Lower lobe of right lung (tissue), 2 donors: Measurements from ENCODE around the gene MYOM3. TPM values are rescaled to one million over a fixed set of nuclear protein-coding genes. Genes with fewer than 3 reads are reported as not detected.

ENCODE experiments used
- ATAC-seq, 2 donors: fragments of 200-7000 bp; cut with Tn5 transposase; one replicate each; pipeline ENCODE4 v1.9.1; 2020 to 2022; ENCODE audit warnings: mild to moderate bottlenecking in 2 of 2, moderate library complexity in 2 of 2
- DNase-seq: peaks from one replicate; pipeline ENCODE4 v3.0.0-alpha.2; 2020
- H3K27ac ChIP-seq: fragments of 200-600 bp; one replicate; pipeline ENCODE4 v1.8.0; 2022
- H3K27me3 ChIP-seq: fragments of 200-600 bp; one replicate; pipeline ENCODE4 v1.8.0; 2022; ENCODE audit warnings: low read depth
- H3K36me3 ChIP-seq: fragments of 200-600 bp; one replicate; pipeline ENCODE4 v1.8.0; 2022; ENCODE audit warnings: mild to moderate bottlenecking
- H3K4me1 ChIP-seq: fragments of 200-600 bp; one replicate; pipeline ENCODE4 v1.8.0; 2022
- H3K4me3 ChIP-seq: fragments of 200-600 bp; one replicate; pipeline ENCODE4 v1.8.0; 2022; ENCODE audit warnings: mild to moderate bottlenecking
- H3K9me3 ChIP-seq: fragments of 200-600 bp; one replicate; pipeline ENCODE4 v1.8.0; 2022
- intact Hi-C: fragments of 100-400 bp; cut with DNase I; formaldehyde crosslinking; loops from one replicate; pipeline ENCODE4 v1.11.0; 2022
- total RNA-seq: library from RNA; stranded (reverse); fragmentation: NEBNext Ultra II Directional; extraction: Animal tissue kit (Norgen Biotek cat#: 25700); gene quantifications from one replicate; pipeline ENCODE4 v1.2.1, GENCODE V29; 2021
- TF ChIP-seq, protein P1 (sequence below): fragments of 200-600 bp; IDR thresholded peaks from one replicate; pipeline ENCODE4 v1.8.0; 2022; ENCODE audit warnings: antibody characterized with exemption, mild to moderate bottlenecking
- donor health status: DM: no; HTN: yes; CAD: no; lungs with severe emphysema.

MYOM3 gene
- total RNA-seq, 1 donor from 2014 or later = 0.15 TPM

DNA sequence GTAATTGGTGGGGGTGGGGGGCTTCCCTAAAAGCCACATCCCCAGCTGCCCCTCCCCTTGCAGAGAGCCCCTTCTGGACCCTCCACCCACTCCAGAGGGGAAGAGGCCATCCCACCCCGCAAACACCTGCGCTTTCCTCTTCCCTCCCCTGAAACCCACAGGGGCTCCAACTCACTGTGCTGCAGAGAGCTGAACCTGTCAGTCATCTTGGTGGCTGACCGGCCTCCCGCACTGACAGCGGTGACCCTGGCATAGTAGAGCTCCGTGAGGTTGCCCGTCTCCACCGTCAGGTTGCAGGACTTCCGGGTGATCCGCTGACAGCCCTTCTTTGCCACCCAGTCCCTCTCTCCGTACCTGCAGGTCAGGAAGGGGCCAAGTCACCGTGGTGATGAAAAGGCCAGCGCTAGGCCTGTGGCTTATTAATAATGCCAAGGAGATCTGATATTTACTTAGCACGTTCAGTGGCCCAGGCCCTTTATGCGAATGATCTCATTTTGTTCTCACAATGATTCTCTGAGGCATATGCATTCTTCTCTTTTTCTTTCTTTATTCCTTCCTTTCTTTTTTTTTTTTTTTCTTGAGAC is 25.1 kb upstream of the MYOM3 start:
- H3K4me3 ChIP-seq = no peak overlapping the region
- ATAC-seq = no peak
- H3K4me1 ChIP-seq = no peaks in the 10 kb centered on the region
- intact Hi-C loops = no loop called here
- H3K27ac ChIP-seq = no peak overlapping the region
- TF ChIP-seq, protein P1, sequence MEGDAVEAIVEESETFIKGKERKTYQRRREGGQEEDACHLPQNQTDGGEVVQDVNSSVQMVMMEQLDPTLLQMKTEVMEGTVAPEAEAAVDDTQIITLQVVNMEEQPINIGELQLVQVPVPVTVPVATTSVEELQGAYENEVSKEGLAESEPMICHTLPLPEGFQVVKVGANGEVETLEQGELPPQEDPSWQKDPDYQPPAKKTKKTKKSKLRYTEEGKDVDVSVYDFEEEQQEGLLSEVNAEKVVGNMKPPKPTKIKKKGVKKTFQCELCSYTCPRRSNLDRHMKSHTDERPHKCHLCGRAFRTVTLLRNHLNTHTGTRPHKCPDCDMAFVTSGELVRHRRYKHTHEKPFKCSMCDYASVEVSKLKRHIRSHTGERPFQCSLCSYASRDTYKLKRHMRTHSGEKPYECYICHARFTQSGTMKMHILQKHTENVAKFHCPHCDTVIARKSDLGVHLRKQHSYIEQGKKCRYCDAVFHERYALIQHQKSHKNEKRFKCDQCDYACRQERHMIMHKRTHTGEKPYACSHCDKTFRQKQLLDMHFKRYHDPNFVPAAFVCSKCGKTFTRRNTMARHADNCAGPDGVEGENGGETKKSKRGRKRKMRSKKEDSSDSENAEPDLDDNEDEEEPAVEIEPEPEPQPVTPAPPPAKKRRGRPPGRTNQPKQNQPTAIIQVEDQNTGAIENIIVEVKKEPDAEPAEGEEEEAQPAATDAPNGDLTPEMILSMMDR = no peak
- H3K9me3 ChIP-seq = no peaks in the 10 kb centered on the region
- no peaks in the 10 kb centered on the region for H3K27me3 ChIP-seq
- no peak for DNase-seq
- no peaks in the 10 kb centered on the region for H3K36me3 ChIP-seq

DNA sequence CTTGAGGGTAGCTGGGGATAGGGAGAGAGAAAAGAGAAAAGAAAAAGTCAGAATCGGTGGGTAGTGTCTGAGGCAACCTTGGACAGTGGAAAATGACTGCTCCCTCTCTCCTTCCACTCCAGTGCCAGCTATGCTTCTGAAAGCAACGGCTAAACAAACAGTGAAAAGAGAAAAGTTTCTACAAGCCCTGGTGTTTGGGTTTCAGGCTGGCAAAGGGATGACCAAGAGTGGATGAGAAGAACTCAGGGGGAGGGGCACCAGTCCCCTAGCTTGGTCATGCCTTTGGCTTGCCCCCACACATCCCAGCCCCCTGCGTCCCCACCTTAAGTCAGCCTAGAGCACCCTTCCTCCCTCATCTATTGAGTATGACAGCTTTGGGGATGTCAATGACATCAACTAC is 22.4 kb upstream of the MYOM3 start:
- intact Hi-C loops = no loop called here
- H3K27ac ChIP-seq = no peak overlapping the region
- ATAC-seq = no peak
- H3K9me3 ChIP-seq = peaks cover 12% of the 10 kb centered on the region
- no peak for DNase-seq
- H3K4me3 ChIP-seq = no peak overlapping the region
- H3K4me1 ChIP-seq = no peaks in the 10 kb centered on the region
- H3K36me3 ChIP-seq = no peaks in the 10 kb centered on the region
- H3K27me3 ChIP-seq = no peaks in the 10 kb centered on the region
- TF ChIP-seq, protein P1 = no peak

DNA sequence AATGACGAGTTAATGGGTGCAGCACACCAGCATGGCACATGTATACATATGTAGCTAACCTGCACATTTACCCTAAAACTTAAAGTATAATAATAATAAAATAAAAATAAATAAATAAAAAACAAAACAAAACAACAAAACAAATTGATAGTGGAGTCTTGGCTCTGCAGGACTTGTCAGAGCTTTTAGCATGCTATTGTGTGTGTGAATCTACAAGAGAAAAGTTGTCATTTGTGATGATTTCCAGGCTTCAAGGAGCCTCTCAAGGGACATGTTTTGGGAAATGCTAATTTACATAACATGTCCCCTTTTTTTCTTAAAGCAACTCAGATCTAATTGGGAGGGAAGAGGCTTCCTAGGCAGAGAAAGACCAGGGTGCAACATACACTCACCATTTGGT is 21.9 kb upstream of the MYOM3 start:
- ATAC-seq (no peak), DNase-seq (no peak)
- Histone ChIP-seq H3K27me3 (no peaks in the 10 kb centered on the region), H3K36me3 (no peaks in the 10 kb centered on the region), H3K9me3 (peaks cover 12% of the 10 kb centered on the region), H3K4me3 (no peak overlapping the region), H3K4me1 (no peaks in the 10 kb centered on the region), H3K27ac (no peak overlapping the region)
- intact Hi-C loops = no loop called here
- TF ChIP-seq, protein P1 = no peak

DNA sequence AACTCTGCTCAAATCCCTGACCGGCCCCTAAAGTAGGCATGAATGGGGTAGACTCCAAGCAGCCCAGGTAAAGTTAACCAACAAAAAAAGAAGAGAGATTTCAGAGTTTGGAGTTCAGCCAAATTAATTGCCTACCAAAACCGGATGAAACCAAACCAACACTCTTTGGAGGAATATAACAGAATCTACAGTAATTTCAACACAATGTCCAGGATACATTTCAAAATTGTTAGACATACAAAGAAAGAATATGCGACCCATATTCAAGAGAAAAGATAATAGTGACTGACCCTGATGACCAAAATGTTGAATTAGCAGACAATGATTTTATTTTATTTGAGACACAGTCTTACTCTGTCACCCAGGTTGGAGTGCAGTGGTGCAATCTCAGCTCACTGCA is 18.4 kb upstream of the MYOM3 start:
- H3K27ac ChIP-seq = no peak overlapping the region
- DNase-seq = no peak
- H3K4me3 ChIP-seq = no peak overlapping the region
- no peak for ATAC-seq
- TF ChIP-seq, protein P1 = no peak
- intact Hi-C loops = no loop called here
- H3K27me3 ChIP-seq = no peaks in the 10 kb centered on the region
- no peaks in the 10 kb centered on the region for H3K4me1 ChIP-seq
- peaks cover 12% of the 10 kb centered on the region for H3K9me3 ChIP-seq
- no peaks in the 10 kb centered on the region for H3K36me3 ChIP-seq

DNA sequence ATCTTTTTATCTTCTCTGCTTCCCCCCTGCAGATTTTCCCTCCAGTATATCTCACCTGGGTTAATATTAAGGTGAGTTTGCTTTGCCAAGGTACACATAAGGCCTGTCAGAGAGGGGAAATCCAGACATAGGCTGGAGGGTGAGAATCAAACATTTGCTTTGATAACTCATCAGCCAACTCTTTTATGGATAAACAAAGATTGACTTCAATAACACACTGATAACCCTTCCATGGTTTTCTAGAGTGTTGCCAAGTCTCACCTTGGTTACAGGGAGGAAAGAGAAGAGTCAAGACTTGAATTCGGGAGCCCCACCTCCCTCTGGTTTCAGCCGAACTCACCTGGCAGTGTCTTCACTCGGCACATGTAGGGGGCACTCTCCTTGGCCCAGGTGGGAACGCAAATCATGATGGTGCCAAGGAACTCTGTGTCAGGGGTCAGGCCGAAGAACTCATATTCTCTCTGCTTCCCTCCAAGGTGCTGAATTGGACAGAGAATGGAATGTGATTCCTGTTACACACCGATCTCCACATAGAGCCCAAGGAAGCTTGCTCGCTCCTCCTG is 15.9 kb upstream of the MYOM3 start:
- TF ChIP-seq, protein P1 = no peak

More for the DNA sequence above, 15.9 kb upstream of the MYOM3 start:
- Histone ChIP-seq H3K9me3 (peaks cover 12% of the 10 kb centered on the region), H3K4me1 (no peaks in the 10 kb centered on the region), H3K36me3 (no peaks in the 10 kb centered on the region), H3K27ac (no peak overlapping the region), H3K4me3 (no peak overlapping the region), H3K27me3 (no peaks in the 10 kb centered on the region)
- no peak for ATAC-seq
- no peak for DNase-seq
- intact Hi-C loops = no loop called here
